Measurements from ENCODE around the gene CENPF. TPM values are rescaled to one million over a fixed set of nuclear protein-coding genes. Genes with fewer than 3 reads are reported as not detected.
"Not testable (repeated sequence)": the region's sequence is repeated elsewhere in the genome, so short reads cannot be mapped to it uniquely, and the experiment has no call there.

The CENPF gene, protein sequence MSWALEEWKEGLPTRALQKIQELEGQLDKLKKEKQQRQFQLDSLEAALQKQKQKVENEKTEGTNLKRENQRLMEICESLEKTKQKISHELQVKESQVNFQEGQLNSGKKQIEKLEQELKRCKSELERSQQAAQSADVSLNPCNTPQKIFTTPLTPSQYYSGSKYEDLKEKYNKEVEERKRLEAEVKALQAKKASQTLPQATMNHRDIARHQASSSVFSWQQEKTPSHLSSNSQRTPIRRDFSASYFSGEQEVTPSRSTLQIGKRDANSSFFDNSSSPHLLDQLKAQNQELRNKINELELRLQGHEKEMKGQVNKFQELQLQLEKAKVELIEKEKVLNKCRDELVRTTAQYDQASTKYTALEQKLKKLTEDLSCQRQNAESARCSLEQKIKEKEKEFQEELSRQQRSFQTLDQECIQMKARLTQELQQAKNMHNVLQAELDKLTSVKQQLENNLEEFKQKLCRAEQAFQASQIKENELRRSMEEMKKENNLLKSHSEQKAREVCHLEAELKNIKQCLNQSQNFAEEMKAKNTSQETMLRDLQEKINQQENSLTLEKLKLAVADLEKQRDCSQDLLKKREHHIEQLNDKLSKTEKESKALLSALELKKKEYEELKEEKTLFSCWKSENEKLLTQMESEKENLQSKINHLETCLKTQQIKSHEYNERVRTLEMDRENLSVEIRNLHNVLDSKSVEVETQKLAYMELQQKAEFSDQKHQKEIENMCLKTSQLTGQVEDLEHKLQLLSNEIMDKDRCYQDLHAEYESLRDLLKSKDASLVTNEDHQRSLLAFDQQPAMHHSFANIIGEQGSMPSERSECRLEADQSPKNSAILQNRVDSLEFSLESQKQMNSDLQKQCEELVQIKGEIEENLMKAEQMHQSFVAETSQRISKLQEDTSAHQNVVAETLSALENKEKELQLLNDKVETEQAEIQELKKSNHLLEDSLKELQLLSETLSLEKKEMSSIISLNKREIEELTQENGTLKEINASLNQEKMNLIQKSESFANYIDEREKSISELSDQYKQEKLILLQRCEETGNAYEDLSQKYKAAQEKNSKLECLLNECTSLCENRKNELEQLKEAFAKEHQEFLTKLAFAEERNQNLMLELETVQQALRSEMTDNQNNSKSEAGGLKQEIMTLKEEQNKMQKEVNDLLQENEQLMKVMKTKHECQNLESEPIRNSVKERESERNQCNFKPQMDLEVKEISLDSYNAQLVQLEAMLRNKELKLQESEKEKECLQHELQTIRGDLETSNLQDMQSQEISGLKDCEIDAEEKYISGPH (N-terminal part only)
- total RNA-seq = 15.6 TPM

DNA sequence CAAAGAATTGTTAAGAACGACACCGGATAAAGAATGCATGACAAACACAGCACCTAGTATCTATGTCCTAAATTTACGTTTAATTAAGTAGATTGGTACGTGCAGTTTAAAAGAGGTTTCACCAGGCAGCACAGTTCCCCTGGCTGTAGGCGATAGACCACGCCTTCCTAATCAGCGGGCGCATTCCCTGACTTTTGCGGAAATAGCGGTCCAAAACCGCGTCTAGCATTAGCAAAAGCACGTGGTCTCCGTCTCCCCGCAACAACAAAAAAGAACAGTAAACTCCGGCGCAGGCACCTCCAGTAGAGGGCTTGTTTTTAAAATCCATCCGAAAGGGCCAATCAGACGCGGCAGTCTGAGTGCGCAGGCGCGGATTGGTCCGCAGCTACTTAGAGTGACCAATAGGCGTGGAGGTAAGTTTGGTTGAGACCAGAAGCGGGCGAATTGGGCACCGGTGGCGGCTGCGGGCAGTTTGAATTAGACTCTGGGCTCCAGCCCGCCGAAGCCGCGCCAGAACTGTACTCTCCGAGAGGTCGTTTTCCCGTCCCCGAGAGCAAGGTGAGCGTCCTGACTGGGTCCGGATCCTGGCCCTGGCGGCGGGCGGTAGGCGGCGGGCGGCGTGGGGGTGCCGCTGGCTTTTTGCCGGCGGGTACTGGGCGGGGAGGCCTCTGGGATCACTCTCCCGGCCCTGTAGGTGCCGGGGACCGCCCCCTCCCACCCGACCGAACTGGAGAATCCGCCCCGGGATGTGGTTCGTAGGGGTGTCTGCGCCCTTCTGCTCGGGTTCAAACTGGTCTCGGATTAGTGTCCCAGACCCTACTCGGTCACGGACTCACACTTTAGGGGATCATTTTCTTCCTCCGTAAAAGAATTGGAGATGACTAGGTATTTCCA, at the start of gene CENPF:
CENPF (plus strand) TSS at position 432 of the 894 bp plus-strand sequence. CDS start 10,560 bp downstream, outside the sequence.
- peak; percentile 94 for DNase-seq

GRCh38 chr1:214557952-214558735, 44.9 kb upstream of the CENPF start:
- DNase-seq = no peak

GRCh38 chr1:214563881-214564280, 39.1 kb upstream of the CENPF start:
- DNase-seq = no peak

GRCh38 chr1:214565310-214565709, 37.7 kb upstream of the CENPF start:
- DNase-seq = no peak

- no peak for DNase-seq
These were observed 36.6 kb upstream of the CENPF start for GRCh38 chr1:214566158-214567104.

GRCh38 chr1:214567481-214567980, 35.5 kb upstream of the CENPF start:
- DNase-seq = no peak

DNA sequence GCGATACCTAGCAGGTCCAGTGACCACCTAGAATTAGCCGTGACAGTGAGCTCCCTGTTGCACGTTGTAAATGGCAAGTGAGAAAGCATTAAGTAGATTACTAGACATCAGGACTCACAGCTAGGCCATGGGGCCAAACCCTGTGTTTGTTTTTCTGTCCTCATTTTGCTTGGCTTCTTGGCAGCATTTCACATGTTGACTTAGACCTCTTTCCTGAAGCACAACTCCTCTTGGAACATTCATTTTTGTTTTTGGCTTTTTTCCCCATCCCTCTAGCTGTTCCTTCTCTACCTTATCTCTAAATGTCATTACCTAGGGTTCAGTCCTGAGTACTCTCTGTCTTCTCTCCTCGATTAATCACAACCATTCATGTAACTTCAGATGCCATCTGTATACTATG, 34.7 kb upstream of the CENPF start:
- no peak for DNase-seq

DNA sequence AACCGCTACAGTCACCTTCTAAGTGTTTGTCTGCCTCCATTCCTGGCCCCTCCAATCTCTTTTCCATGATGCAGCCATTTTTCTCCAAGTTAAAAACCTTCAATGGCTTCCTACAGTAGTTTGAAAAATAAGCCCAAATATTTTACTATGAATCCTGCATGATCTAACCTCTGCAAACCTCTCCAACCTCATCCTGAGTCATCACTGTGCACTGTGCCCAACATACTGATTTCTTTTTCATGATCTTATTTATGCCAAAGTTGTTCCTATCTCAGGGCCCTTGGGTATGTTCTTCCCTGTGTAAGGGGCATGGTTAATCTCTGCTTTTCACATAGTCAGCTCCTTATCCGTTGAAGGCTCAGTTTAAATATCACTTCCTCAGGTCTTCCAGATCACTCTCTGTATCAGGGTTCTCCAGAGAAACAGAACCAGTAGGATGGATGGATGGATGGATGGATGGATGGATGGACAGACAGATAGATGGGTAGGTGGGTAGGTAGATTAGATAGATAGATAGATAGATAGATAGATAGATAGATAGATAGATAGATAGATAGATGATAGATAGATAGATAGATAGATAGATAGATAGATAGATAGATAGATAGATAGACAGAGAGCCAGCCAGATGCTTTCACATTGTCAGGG, 33.5 kb upstream of the CENPF start:
- DNase-seq = no peak

GRCh38 chr1:214570442-214570841, 32.6 kb upstream of the CENPF start:
- no peak for DNase-seq

GRCh38 chr1:214571281-214571680, 31.7 kb upstream of the CENPF start:
- DNase-seq = no peak

DNA sequence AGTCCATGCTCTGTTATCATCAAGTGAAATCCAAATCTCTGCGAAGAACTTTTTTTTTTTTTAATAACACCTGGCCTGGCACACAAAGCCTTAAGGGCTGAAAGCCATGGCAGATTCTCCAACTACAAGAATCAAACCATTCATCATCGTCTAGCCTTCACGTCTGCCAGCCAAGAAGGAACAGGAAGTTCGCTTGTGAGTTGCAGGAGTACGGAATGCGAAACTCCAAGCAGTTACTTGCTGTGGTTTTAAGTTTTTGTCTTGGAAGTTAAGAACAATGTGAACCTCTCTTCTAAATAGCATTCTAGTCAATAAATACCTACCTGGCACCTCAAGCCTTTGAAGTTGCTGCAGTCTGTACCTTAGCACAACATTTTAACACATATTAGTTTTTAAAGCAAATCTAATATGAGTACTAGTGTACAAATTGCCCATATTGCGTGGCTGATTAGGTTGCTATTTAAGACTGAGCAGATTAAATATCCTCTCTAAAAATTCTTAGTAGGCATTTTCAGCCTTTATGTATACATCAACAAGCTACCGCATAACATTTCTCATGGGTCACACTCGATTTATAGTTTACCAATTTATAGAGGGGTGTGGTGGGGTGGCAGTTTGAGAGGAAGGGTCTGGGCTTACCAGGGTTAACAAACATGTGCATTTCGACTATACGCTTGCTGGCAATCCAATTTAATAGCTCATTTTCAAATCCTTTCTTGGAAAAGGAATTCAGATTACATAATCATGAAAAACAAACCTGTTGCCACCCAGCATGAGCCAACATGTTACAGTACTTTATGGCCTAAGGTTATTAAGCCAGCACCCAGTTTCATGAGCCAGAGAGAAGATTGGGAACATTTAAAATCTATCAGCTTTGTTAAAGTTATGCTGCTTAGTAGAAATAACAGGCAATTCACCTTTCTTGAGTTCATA, 29.3 kb upstream of the CENPF start:
- DNase-seq = no peak

- DNase-seq = no peak
These were observed 28.2 kb upstream of the CENPF start for GRCh38 chr1:214574598-214575411.

GRCh38 chr1:214576120-214576519, 26.9 kb upstream of the CENPF start:
- not testable (repeated sequence) for DNase-seq

GRCh38 chr1:214579183-214579582, 23.8 kb upstream of the CENPF start:
- DNase-seq = no peak

GRCh38 chr1:214581785-214582184, 21.2 kb upstream of the CENPF start:
- DNase-seq = no peak

DNA sequence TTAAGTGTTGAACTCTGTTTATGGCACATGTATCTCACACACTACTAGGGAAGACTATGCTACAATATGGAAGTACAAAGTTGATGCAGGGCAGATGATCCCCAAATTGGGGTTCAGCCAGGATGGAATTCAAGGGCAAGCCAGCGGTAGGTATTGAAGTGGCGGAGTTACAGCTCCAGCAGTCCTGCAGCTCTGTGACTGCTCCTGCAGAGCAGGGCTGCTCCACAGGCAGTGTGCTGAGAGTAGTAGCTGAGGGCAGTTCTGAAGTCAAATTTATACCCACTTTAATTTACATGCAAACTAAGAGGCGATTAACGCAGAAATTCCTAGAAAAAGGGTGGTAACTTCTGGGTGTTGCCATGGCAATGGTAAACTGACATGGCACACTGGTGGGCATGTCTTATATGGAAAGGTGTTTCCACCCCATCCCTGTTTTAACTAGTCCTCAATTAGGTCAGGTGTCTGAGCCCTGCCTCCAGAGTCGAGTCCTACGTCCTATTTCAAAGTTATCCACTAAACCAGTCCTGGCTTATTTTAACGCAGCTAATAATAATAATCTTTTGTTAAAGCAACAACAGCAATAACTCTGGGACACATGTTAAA, 20.6 kb upstream of the CENPF start:
- DNase-seq = no peak

Data from occipital lobe (tissue), 2 donors.